GM10847 (cell line): ENCODE results near the gene NAE1.

Experiments used
- POLR2A ChIP-seq: IDR thresholded peaks from 2 replicates; pipeline ENCODE4 v1.6.1; 2011; ENCODE audit not compliant: insufficient read length; ENCODE audit errors: extremely low read depth

Gene NAE1

GRCh38 chr16:66830422-66831404 is at the start of gene NAE1:
TSS of gene NAE1 (minus strand) at chr16:66830976. CDS start at chr16:66830899, 77 bp downstream.
- TF ChIP-seq POLR2A = peak; percentile 86

GRCh38 chr16:66878067-66878466 is 47.3 kb upstream of the NAE1 start:
- no peak for TF ChIP-seq POLR2A

GRCh38 chr16:66874079-66874775 is 43.5 kb upstream of the NAE1 start:
- TF ChIP-seq POLR2A = no peak

- no peak for TF ChIP-seq POLR2A
Measured at GRCh38 chr16:66873685-66874055, 42.9 kb upstream of the NAE1 start.

GRCh38 chr16:66872943-66873684 is 42.3 kb upstream of the NAE1 start:
- TF ChIP-seq POLR2A = no peak

GRCh38 chr16:66872559-66872942 is 41.8 kb upstream of the NAE1 start:
- TF ChIP-seq POLR2A = no peak

GRCh38 chr16:66871840-66872239 is 41.1 kb upstream of the NAE1 start:
- no peak for TF ChIP-seq POLR2A

- no peak for TF ChIP-seq POLR2A
Measured at GRCh38 chr16:66869424-66869823, 38.6 kb upstream of the NAE1 start.

GRCh38 chr16:66863707-66864106 is 32.9 kb upstream of the NAE1 start:
- no peak for TF ChIP-seq POLR2A

GRCh38 chr16:66862023-66862520 is 31.3 kb upstream of the NAE1 start:
- no peak for TF ChIP-seq POLR2A

- no peak for TF ChIP-seq POLR2A
Measured at GRCh38 chr16:66859397-66860068, 28.8 kb upstream of the NAE1 start.

GRCh38 chr16:66858740-66859396 is 28.1 kb upstream of the NAE1 start:
- no peak for TF ChIP-seq POLR2A

- TF ChIP-seq POLR2A = no peak
Measured at GRCh38 chr16:66857437-66857836, 26.7 kb upstream of the NAE1 start.

- no peak for TF ChIP-seq POLR2A
Measured at GRCh38 chr16:66856801-66857200, 26.0 kb upstream of the NAE1 start.
